ENCODE results near the gene H6PD.
A peak's percentile ranks its signal among the peaks of the same experiment; 100 is the strongest.

Gene H6PD

GRCh38 chr1:9234223-9235095, at the start of gene H6PD:
Gene H6PD (plus strand): TSS chr1:9234774. CDS start chr1:9244935, 10,161 bp downstream.
- peak; percentile 44 to 48 for DNase-seq (ENCODE audit: low read depth in 2 of 2)

- no peak for DNase-seq (ENCODE audit: low read depth in 2 of 2)
These were observed 48.3 kb upstream of the H6PD start for GRCh38 chr1:9186082-9186859.

DNA sequence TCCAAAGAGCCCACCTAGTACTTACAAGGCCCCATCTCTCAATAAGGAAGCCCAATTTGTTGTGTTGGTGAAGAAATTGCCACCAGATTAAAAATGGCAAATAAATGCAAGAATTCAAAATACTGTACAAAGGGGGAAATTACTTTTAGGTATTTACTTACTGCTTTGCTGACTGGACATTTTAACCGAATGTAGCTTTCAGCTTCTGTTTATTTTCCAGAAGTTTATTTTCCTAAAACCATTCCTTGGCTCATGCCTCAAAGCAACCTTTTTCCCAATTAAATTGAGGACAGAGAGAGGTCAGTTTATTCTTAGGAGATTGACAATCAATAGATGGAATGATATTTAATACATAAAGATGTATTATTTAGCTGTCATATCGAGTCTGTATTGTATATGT, 47.6 kb upstream of the H6PD start:
- no peak for DNase-seq (ENCODE audit: low read depth in 2 of 2)

DNA sequence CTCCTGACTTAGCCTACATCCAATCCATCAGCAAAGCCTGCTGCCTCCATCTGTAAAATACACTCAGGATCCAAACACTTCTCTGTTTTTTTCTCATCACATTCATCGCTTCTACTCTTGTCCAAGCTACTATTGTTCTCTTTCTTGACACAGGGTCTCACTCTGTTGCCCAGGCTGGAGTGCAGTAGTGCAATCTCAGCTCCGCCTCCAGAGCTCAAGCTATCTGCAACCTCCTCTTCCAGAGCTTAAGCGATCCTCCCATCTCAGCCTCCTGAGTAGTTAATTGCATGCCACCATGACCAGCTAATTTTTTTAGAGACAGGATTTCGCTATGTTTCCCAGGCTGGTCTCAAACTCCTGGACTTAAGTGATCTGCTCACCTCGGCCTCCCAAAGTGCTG, 44.3 kb upstream of the H6PD start:
- no peak for DNase-seq (ENCODE audit: low read depth in 2 of 2)

- DNase-seq (ENCODE audit: low read depth in 2 of 2), result no peak
These were observed 43.3 kb upstream of the H6PD start for GRCh38 chr1:9191231-9191630.

- DNase-seq (ENCODE audit: low read depth in 2 of 2), result no peak
These were observed 41.9 kb upstream of the H6PD start for GRCh38 chr1:9192578-9193232.

DNA sequence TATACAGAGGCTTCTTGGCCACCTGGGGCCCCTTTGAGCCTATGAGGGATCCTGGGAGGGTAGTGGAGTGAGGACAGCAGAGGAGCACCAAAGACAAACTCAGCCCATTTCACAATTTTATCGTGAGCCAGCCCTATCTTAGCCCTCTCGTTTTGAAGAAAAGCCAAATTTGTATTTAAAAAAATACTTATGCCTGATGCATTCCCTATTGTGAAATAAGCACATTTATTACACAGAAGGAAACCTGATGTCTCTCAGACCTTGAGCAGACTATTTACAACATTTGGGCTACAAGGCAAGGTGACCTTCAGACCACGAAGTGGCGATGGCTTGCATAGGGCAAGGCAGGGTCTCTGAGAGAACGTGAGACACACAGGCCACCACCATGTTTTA, 41.3 kb upstream of the H6PD start:
- DNase-seq (ENCODE audit: low read depth in 2 of 2), result no peak

DNA sequence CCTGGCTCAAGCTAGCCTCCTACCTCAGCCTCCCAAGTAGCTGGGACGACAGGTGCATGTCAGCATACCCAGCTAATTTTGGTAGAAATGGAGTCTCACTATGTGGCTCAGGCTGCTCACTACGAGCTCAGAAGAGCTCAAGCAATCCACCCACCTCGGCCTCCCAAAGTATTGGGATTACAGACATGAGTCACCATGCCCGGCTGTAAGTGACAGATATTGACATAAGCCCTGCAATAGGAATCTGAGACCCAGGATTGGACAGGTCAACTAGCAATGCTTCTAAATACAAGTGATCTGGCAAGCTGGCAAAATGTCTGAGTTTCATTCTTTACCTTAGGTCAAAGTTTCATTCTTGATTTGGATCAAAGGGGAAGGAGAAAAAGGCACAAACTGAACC, 40.5 kb upstream of the H6PD start:
- no peak for DNase-seq (ENCODE audit: low read depth in 2 of 2)

DNA sequence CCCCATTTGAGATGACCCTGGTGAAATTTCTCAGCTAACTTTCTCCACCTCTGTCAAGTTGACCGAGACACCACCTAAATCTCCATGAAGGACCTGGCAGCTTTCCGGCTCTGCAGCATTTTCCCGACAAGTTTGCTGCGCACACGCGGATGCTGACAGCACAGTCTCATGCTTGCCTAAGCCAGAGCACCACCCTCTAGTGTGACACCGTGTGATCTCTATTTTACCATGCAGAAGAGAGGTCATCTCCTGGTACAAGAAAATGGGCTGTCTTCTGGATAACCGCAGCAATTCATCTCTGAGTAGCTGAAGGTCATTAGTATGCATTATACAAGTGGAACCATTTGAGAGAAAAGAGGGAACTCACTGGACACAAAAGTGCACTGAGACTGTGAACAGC, 38.9 kb upstream of the H6PD start:
- no peak for DNase-seq (ENCODE audit: low read depth in 2 of 2)

- DNase-seq (ENCODE audit: low read depth in 2 of 2), result peak; percentile 12 to 33
These were observed 38.2 kb upstream of the H6PD start for GRCh38 chr1:9196129-9197040.

DNA sequence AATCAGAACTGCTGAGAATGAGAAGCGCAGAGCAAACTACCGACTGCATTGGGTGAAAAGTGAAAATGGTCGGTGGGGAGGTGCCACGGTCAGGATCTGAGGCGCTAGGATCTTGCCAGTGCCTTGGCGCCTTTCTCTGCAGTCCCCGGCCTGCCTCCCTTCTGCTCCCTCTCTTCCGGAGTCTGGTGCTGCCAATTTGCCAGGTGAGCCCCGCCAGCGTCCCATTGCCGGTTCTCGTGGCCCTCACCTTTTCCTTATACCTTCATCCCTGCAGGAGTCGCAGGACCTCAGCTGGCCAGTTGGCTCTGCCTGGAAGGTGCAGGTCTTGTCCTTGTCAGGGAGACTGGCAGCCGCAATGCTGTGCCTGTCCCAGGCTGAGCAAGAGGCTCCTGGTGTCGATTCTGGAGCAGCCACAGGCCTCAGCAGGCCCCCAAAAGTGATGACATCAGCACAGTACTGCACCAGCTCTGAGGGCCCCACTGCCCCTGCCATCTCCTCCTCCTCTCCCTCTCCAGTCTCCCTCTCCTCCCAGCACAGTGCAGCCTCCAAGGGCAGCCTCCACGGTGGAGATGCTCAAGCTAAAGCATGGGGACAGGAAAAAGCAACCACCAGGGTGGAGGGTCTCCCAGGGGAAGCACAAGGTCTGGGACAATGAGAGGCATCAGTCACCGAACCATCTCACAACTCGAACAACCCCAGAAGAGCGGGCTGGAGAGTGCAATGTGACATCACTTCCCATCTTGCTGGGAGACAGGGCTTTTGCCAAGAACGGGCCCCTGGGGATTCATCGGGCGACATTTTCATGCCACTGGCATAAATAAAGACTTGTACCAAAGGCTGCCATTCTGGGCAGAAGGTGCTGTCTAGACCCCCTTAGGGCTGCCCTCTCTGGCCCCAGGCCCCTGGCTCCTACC, 37.1 kb upstream of the H6PD start:
- DNase-seq (ENCODE audit: low read depth in 2 of 2), result no peak

GRCh38 chr1:9198538-9199361, 35.8 kb upstream of the H6PD start:
- DNase-seq (ENCODE audit: low read depth in 2 of 2), result no peak

- no peak for DNase-seq (ENCODE audit: low read depth in 2 of 2)
These were observed 34.1 kb upstream of the H6PD start for GRCh38 chr1:9200441-9200840.

DNA sequence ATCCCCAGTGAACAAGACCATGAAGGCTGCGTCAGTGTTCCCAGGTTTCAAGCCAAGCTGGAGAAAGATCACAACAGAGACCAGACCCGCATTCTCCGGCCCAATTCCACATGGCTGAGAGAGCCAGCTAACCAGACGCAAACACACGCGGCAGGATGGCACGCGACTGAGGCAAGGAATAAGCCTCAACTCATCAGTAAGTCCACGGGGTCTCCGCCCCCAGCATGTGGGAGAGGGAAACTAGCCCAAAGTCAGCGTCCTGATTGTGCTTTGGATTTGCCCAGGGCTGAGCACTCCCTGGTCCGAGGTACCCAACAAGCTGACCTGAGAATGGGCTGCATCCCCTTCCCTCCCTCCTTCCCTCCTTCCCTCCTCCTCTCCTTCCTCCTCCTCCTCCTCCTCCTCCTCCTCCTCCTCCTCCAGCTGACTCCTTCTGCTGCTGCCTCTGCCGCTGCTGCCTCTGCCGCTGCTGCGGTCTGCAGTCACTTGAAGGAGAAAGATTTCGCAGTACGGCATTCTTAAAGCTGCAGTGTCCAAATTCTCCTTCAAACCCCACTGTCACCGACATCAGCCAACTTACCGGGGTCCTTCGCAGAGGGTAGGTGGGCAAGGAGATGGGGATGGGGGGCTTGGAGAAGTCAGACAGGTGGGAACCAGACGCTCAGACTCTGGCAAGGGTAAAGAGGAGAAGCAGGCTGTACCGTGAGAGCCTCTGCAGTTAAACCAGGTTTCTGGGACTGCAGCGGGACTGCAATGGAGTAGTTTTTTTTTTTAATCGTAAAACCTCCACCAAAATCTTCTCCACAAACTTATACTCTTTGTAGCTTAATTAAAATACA, 33.0 kb upstream of the H6PD start:
- DNase-seq (ENCODE audit: low read depth in 2 of 2), result no peak

- DNase-seq (ENCODE audit: low read depth in 2 of 2), result no peak
These were observed 32.2 kb upstream of the H6PD start for GRCh38 chr1:9202240-9202870.

DNA sequence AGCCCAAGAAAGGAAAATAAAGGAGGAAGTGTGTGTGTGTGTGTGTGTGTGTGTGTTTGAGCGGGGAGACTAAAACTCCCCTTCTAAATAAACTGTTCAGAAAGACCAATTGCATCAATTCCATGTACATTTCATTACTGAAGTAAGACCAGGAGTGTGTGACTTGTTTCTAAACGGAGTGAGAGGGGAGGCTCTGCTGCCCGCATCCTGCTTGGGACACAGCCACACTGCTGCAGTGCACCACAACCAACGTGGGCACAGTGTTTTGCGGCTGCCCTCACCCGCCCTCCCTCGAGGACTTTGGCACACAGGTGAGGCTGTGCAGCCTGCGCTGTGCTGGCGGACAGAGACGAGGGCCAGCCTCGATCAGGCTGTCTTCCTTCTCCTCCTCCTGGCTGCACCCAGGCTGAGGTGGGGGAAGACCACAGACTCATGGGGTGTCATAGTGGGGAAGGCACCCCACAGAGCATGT, 31.0 kb upstream of the H6PD start:
- no peak for DNase-seq (ENCODE audit: low read depth in 2 of 2)

DNA sequence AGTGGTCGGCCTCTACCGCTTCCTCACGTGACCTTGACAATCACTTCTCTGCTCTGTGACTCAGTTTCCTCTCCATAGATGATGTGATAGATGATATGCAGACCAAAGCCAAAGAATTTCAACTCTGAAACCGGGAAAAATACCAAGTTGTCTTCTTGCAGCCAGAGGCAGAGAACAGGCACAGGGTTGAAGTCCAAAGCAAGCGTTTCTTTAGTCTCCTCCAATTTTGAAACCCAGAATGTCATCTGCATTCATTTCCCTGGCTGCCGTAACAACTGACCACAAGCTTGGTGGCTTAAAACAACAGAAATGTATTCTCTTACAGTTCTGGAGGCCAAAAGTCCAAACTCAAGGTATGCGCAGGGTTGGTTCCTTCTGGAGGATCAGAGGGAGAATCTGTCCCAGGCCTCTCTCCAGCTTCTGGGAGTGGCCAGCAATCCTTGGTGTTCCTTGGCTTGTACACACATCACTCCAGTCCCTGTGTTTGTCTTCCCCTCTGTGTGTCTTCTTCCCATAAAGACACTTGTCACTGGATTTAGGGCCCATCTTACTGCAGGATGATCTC, 30.3 kb upstream of the H6PD start:
- no peak for DNase-seq (ENCODE audit: low read depth in 2 of 2)

DNA sequence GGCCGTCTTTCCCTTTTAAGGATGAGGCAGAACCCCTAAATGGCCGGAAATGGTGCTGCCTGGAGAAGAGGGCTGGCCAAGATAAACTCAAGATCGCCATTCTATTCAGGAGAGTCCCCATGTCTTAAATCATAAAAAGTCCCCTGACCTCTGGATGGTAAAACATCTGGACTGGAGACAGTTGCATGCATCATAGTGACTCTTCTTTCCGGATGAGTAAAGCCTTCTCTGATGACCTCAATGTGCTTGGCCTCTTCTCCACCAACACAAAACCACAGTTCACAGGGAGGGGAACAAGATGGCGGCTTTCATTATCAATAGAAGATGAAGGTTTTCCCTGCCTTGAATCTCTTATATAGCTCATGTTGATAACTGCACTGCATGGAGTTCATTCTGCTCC, 27.5 kb upstream of the H6PD start:
- no peak for DNase-seq (ENCODE audit: low read depth in 2 of 2)

All from stimulated activated CD8-positive, alpha-beta memory T cell treated with anti-CD3 and anti-CD28 coated beads, Interleukin-7, amount 100 ng/mL, for 1 hour (primary cell).